Ovary (tissue), 3 donors: ENCODE data around the gene LCA5L.

Experiments
- EP300 ChIP-seq: sonication (generic); formaldehyde crosslinking; IDR thresholded peaks from one replicate; pipeline ENCODE4 v1.6.1; 2017; ENCODE audit warnings: antibody characterized with exemption
- TF ChIP-seq, protein P1 (sequence below), 3 donors: fragments of 450-650 bp in 2 of 3; fragments of 200-600 bp in 1 of 3; IDR thresholded peaks; one replicate each; pipeline versions ENCODE4 v1.5.1 to v1.8.0; 2016 to 2022; ENCODE audit warnings: antibody characterized with exemption in 3 of 3, mild to moderate bottlenecking in 1 of 3
- donor health status: DM: no; HTN: no; CAD: no.

DNA sequence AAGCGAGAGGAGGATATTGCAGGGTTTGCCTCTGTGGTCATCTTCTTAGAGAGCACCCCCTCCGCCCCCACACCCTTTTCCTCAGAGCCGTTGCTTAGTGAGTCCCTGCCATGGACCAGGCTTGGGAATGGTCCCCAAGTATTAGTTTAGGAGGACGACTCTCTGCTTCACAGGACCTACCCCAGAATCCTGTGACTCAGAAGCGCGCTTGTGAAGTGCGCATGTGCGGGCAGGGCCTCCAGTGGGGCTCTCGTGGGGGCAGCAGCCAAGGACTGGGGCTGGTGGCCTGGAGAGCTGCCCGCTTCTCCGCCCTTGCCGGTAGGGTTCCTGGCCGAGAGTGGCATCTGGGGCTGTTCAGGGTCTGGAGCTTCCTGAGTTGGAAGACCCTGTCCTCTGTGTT lies 59.4 kb downstream of the LCA5L start:
- no peak for TF ChIP-seq EP300
- TF ChIP-seq, protein P1, sequence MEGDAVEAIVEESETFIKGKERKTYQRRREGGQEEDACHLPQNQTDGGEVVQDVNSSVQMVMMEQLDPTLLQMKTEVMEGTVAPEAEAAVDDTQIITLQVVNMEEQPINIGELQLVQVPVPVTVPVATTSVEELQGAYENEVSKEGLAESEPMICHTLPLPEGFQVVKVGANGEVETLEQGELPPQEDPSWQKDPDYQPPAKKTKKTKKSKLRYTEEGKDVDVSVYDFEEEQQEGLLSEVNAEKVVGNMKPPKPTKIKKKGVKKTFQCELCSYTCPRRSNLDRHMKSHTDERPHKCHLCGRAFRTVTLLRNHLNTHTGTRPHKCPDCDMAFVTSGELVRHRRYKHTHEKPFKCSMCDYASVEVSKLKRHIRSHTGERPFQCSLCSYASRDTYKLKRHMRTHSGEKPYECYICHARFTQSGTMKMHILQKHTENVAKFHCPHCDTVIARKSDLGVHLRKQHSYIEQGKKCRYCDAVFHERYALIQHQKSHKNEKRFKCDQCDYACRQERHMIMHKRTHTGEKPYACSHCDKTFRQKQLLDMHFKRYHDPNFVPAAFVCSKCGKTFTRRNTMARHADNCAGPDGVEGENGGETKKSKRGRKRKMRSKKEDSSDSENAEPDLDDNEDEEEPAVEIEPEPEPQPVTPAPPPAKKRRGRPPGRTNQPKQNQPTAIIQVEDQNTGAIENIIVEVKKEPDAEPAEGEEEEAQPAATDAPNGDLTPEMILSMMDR (IDR thresholded peaks at IDR 0.05): no peak
